ENCODE measurements around the gene SLC5A6.
A peak's percentile ranks its signal among the peaks of the same experiment; 100 is the strongest.

SLC5A6 gene

DNA sequence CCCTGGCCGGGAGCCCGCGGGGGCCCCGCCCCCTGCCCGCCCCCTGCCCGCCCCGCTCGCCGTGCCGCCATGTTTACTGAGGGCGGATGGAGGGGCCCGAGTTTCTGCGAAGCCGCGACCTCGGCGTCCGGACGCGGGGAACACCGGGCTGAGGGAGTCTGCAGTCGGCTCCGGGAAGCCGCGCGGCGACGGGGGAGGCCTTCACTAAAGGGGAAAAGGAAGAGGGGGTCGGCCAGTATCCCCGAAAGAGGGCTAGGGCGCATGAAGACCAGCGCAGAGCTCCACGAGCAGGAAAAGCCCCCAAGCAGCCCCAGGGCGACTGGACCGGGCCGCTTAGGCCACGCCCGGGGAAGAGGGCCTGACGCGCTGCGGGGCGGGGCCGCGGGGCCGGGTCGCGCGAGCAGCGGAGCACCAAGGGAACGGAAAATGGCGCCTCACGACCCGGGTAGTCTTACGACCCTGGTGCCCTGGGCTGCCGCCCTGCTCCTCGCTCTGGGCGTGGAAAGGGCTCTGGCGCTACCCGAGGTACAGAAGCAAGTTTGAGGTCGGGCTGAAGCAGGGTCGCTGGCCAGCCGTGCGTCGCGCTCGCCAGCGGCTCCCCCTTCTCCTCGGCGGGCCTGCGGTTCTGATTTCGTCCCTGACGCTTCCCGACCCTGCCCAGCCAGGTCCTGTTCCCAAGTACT lies at the start of gene SLC5A6, which contains the start of gene ATRAID:
TSS of gene SLC5A6 (minus strand) at position 326 of the 683 bp plus-strand sequence. CDS start 4,618 bp downstream, outside the sequence.
TSS of gene ATRAID (plus strand) at position 99 of the 683 bp plus-strand sequence. CDS start at position 427, 328 bp downstream.
- TF ChIP-seq, protein P1, sequence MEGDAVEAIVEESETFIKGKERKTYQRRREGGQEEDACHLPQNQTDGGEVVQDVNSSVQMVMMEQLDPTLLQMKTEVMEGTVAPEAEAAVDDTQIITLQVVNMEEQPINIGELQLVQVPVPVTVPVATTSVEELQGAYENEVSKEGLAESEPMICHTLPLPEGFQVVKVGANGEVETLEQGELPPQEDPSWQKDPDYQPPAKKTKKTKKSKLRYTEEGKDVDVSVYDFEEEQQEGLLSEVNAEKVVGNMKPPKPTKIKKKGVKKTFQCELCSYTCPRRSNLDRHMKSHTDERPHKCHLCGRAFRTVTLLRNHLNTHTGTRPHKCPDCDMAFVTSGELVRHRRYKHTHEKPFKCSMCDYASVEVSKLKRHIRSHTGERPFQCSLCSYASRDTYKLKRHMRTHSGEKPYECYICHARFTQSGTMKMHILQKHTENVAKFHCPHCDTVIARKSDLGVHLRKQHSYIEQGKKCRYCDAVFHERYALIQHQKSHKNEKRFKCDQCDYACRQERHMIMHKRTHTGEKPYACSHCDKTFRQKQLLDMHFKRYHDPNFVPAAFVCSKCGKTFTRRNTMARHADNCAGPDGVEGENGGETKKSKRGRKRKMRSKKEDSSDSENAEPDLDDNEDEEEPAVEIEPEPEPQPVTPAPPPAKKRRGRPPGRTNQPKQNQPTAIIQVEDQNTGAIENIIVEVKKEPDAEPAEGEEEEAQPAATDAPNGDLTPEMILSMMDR (IDR thresholded peaks at IDR 0.05) = no peak
- no peak for TF ChIP-seq ZFX (IDR thresholded peaks at IDR 0.05; ENCODE audit: borderline replicate concordance)

DNA sequence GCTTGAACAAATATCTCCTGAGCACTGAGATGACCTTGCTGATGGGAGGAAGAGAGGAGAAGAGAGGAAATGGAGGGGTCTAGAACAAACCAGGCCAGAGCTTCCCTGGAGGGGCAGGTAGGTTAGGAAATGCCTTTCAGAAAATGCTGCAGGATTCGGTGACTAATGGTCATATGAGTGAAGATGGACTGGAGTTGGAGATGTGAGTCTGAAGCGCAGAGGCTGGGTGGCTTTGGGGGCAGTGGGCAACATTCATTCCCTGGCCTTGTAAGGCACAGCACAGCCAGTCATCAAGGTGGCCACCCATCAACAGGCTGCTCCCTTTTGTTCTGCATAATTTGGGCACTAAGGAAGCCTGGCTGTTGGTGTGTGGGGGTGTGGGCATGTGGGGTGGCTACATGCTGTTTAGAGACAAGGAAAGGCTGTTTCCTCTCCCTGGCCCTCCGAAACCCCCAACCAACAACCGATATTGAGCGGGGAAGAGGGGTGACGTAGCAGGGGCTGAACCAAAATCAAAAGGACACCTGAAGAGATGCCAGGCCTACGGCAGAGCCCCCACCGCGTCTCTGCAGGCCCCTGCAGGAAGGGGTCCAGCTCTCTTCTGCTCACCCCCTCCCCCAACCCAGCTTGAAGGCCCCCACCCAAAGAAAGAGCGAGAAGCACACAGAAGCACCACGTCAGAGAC lies 49.3 kb upstream of the SLC5A6 start:
- TF ChIP-seq ZFX (IDR thresholded peaks at IDR 0.05; ENCODE audit: borderline replicate concordance) = no peak
- TF ChIP-seq, protein P1 (IDR thresholded peaks at IDR 0.05) = no peak
- H3K27ac ChIP-seq = no peak overlapping the region

More for the DNA sequence above, at the start of gene SLC5A6, which contains the start of gene ATRAID:
- peak within 1 kb of the TSS; percentile 95 for H3K27ac ChIP-seq

DNA sequence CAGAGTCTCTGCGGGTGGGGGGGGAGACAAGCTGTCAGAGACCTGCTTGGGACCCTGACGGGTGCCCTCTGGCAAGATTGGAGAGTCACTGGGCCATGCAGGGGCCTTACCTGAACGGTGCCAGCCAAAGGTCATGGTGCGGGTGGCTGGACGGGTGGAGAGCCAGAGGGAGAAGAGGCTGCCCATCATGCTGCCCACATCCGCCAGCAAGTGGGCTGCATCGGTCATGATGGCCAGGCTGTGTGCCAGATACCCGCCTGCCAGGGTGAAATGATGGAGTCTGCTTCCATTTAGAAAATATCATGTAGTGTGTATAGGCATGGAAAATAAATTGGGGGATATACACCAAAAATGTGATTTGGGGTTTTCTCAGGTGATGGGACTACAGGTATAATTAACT lies 46.0 kb upstream of the SLC5A6 start:
- TF ChIP-seq, protein P1 (IDR thresholded peaks at IDR 0.05) = no peak
- no peak for TF ChIP-seq ZFX (IDR thresholded peaks at IDR 0.05; ENCODE audit: borderline replicate concordance)
- no peak overlapping the region for H3K27ac ChIP-seq

DNA sequence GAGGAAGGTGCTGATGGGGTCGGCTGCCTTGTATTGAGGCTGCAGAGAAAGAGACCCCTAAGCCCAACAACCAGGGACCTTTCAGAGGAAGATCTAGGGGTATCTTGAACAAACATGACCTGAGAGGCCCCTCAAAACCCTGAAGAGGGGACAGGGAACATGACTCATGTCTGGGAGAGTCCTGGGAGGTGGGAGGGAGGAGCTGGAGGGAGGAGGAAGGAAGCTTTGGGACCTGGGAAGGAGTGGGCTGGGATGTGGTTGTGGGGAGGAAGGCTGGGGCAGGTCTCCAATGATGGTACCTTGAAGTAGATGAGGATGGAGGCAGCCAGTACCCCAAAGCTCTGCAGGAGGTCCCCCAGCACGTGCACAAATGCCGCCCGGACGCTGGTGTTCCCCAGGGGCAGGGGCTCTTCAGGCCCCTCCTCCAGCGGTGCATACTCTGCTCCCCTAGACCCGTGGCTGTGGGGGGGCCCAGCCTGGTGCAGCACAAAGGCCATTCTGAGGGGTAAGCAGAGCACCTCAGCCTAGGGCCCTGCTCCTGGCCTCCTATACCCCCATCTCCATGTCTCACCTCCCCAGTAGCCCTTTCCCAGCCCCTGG lies 44.9 kb upstream of the SLC5A6 start:
- H3K27ac ChIP-seq = no peak overlapping the region
- TF ChIP-seq, protein P1 (IDR thresholded peaks at IDR 0.05) = no peak
- TF ChIP-seq ZFX (IDR thresholded peaks at IDR 0.05; ENCODE audit: borderline replicate concordance) = no peak

DNA sequence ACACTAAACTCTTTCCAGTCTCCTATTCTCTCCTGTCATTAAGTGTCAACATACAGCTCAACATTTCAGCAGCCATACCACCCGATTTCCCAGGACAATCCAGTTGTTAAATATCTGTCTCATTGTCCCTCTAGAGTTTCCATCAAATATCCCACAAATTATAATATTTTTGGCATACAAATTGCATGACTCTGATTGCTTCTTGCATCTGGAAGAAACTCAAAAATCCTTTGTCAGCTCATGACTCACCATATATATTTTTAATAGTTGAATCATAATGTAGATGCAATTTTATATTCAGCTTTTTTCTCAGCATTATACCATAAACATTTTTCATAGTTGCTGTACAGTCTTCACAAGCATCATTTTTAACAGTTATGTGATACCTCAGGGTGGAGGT lies 43.6 kb upstream of the SLC5A6 start:
- no peak for TF ChIP-seq ZFX (IDR thresholded peaks at IDR 0.05; ENCODE audit: borderline replicate concordance)
- TF ChIP-seq, protein P1 (IDR thresholded peaks at IDR 0.05) = no peak
- no peak overlapping the region for H3K27ac ChIP-seq

DNA sequence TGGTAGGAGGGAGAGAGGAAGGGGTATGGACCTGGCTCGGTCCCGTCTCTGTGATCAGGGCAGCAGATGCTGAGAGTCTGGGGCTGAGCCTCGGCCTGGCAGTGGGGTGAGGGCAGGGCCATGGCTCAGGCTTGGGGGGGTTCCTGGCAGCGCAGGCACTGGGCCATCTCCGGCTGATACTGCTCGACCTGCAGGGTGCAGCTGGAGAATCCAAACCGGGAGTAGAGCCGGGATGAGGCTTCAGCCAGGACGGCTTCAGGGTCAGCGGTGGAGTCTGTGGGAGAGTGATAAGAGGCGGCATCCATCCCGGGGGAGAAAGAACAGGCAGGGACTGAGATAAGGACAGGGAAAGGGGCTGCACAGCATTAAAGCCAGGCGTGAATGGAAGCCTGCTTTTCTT lies 43.1 kb upstream of the SLC5A6 start:
- no peak overlapping the region for H3K27ac ChIP-seq
- TF ChIP-seq, protein P1 (IDR thresholded peaks at IDR 0.05) = no peak
- TF ChIP-seq ZFX (IDR thresholded peaks at IDR 0.05; ENCODE audit: borderline replicate concordance) = no peak
